ENCODE measurements around the gene ZSCAN29.

GRCh38 chr15:43412096-43412495 is 41.3 kb upstream of the ZSCAN29 start:
- TF ChIP-seq YY1 (IDR thresholded peaks at IDR 0.05; ENCODE audit: insufficient read depth, insufficient read length) (no peak), ZNF274 (IDR thresholded peaks at IDR 0.05; ENCODE audit: low read depth, low read length) (no peak), SUZ12 (IDR thresholded peaks at IDR 0.05; ENCODE audit: extremely low read depth, insufficient read depth, insufficient read length) (no peak)
